Muscle of arm (tissue), 14 donors: ENCODE data around the gene TMEM269. TPM values are rescaled to one million over a fixed set of nuclear protein-coding genes. Genes with fewer than 3 reads are reported as not detected.

Source experiments
- DNase-seq: peaks from one replicate; pipeline ENCODE4 v3.0.0-alpha.2; 2013
- long read RNA-seq, 11 donors: transcript quantifications; one replicate each; lab custom pipeline, GENCODE V29; 2026
- polyA plus RNA-seq, 12 donors: library from polyadenylated mRNA; unstranded; fragments of 120-200 nt; gene quantifications; one replicate each; pipeline ENCODE4 v1.2.1, GENCODE V29; 2013; ENCODE audit not compliant: insufficient read length in 12 of 12

The TMEM269 gene
- 1 to 10 TPM in 4 of 12 donors, under 1 TPM in 6, not detected in 2; 0.41 to 1.2 (median 0.79) TPM for polyA plus RNA-seq
- long read RNA-seq, donor 1, partial matches to known transcripts, result 33 of 156 reads
- long read RNA-seq, donor 1, other reads (novel, unspliced or antisense), result 123 of 156 reads
- long read RNA-seq, donor 2, partial matches to known transcripts, result 20 of 115 reads
- long read RNA-seq, donor 2, other reads (novel, unspliced or antisense), result 95 of 115 reads
- long read RNA-seq, donor 3, partial matches to known transcripts, result 7 of 50 reads
- long read RNA-seq, donor 3, other reads (novel, unspliced or antisense), result 43 of 50 reads
- long read RNA-seq, donor 4, result 0 reads
- long read RNA-seq, donor 5, partial matches to known transcripts, result 23 of 227 reads
- long read RNA-seq, donor 5, other reads (novel, unspliced or antisense), result 204 of 227 reads
- long read RNA-seq, donor 6, result 0 reads
- long read RNA-seq, donor 7, partial matches to known transcripts, result 52 of 52 reads
- long read RNA-seq, donor 7, other reads (novel, unspliced or antisense), result 0 of 52 reads
- long read RNA-seq, donor 8, result 0 reads
- long read RNA-seq, donor 9, partial matches to known transcripts, result 9 of 95 reads
- long read RNA-seq, donor 9, other reads (novel, unspliced or antisense), result 86 of 95 reads
- long read RNA-seq, donor 10, partial matches to known transcripts, result 6 of 72 reads
- long read RNA-seq, donor 10, other reads (novel, unspliced or antisense), result 66 of 72 reads
- long read RNA-seq, donor 11, partial matches to known transcripts, result 197 of 197 reads
- long read RNA-seq, donor 11, other reads (novel, unspliced or antisense), result 0 of 197 reads

GRCh38 chr1:42784946-42785693 lies at the start of gene TMEM269:
Gene TMEM269, plus strand, starts transcription at chr1:42784991. Its CDS starts 4,903 bp downstream, at chr1:42789894.
- DNase-seq, result no peak

GRCh38 chr1:42735056-42735455 lies 49.7 kb upstream of the TMEM269 start:
- DNase-seq, result no peak

- DNase-seq, result no peak
Observed at GRCh38 chr1:42735477-42736105, 49.2 kb upstream of the TMEM269 start.

- no peak for DNase-seq
Observed at GRCh38 chr1:42736152-42736551, 48.6 kb upstream of the TMEM269 start.

GRCh38 chr1:42736571-42737200 lies 48.1 kb upstream of the TMEM269 start:
- no peak for DNase-seq

GRCh38 chr1:42737257-42737656 lies 47.5 kb upstream of the TMEM269 start:
- DNase-seq, result no peak

- no peak for DNase-seq
Observed at GRCh38 chr1:42737986-42738677, 46.7 kb upstream of the TMEM269 start.

- no peak for DNase-seq
Observed at GRCh38 chr1:42738678-42739226, 46.0 kb upstream of the TMEM269 start.

- DNase-seq, result no peak
Observed at GRCh38 chr1:42739753-42740700, 44.8 kb upstream of the TMEM269 start, which contains the start of gene CLDN19. Gene CLDN19, minus strand, starts transcription at chr1:42740236. Its CDS starts 173 bp downstream, at chr1:42740063.

- no peak for DNase-seq
Observed at GRCh38 chr1:42740851-42741580, 43.8 kb upstream of the TMEM269 start.

- DNase-seq, result no peak
Observed at GRCh38 chr1:42741706-42742105, 43.1 kb upstream of the TMEM269 start.

- no peak for DNase-seq
Observed at GRCh38 chr1:42742141-42742540, 42.6 kb upstream of the TMEM269 start.

GRCh38 chr1:42742617-42743316 lies 42.0 kb upstream of the TMEM269 start:
- no peak for DNase-seq

- no peak for DNase-seq
Observed at GRCh38 chr1:42743317-42744147, 41.3 kb upstream of the TMEM269 start.

GRCh38 chr1:42744148-42744413 lies 40.7 kb upstream of the TMEM269 start:
- no peak for DNase-seq

GRCh38 chr1:42745851-42746250 lies 38.9 kb upstream of the TMEM269 start:
- no peak for DNase-seq
